ENCODE measurements around the gene OR2T6. TPM values are rescaled to one million over a fixed set of nuclear protein-coding genes. Genes with fewer than 3 reads are reported as not detected.

Gene OR2T6
- polyA plus RNA-seq, 1 donor (not counting 4 experiments of a cell fraction or from before 2014, with no cell fraction given), result not detected

- Histone ChIP-seq H3K9me1 (ENCODE audit: control insufficient read depth, extremely low read depth, insufficient read depth, low read length) (no peaks in the 10 kb centered on the region), H3K9me3 (ENCODE audit: control insufficient read depth, low read depth, low read length) (no peaks in the 10 kb centered on the region), H3K9ac (ENCODE audit: control insufficient read depth, extremely low read depth, insufficient read depth, low read length) (no peak overlapping the region), H3K36me3 (ENCODE audit: control insufficient read depth in 2 of 2, extremely low read depth in 1 of 2, insufficient read depth in 2 of 2, low read length in 2 of 2) (no peaks in the 10 kb centered on the region), H3K4me1 (ENCODE audit: control insufficient read depth, extremely low read depth, insufficient read depth, low read length) (no peaks in the 10 kb centered on the region), H3K27me3 (ENCODE audit: control insufficient read depth, extremely low read depth, insufficient read depth, low read length) (no peaks in the 10 kb centered on the region), H3K27ac (ENCODE audit: control insufficient read depth, insufficient read depth, low read length) (no peak overlapping the region), H2AFZ (ENCODE audit: control insufficient read depth, low read length) (no peak overlapping the region), H4K20me1 (ENCODE audit: control insufficient read depth, extremely low read depth, insufficient read depth, low read length) (no peaks in the 10 kb centered on the region), H3K4me3 (ENCODE audit: control insufficient read depth in 2 of 3, extremely low read depth in 1 of 3, insufficient read depth in 2 of 3, low read depth in 1 of 3, low read length in 3 of 3) (no peak overlapping the region), H3K4me2 (ENCODE audit: control insufficient read depth, extremely low read depth, insufficient read depth, low read depth, low read length) (no peak overlapping the region), H3K79me2 (ENCODE audit: control insufficient read depth, insufficient read depth, low read length) (no peaks in the 10 kb centered on the region)
- no peak for TF ChIP-seq CTCF (optimal IDR thresholded peaks at IDR 0.05 in 1 of 3, IDR thresholded peaks at IDR 0.05 in 1 of 3, conservative IDR thresholded peaks at IDR 0.05 in 1 of 3; ENCODE audit: extremely low read depth in 1 of 3, insufficient read depth in 2 of 3, low read length in 3 of 3)
- no peak for TF ChIP-seq EZH2 (IDR thresholded peaks at IDR 0.05; ENCODE audit: low read length)
- DNase-seq (ENCODE audit: low read depth, low spot score) (no peak), FAIRE-seq (no peak)
- dilution Hi-C loops (cut with MboI; ENCODE audit: extremely low pct_ligation_motif_present, low sequenced_read_pairs), result no loop called here
Observed at GRCh38 chr1:248372394-248372793, 3.2 kb upstream of the OR2T6 start.

- Histone ChIP-seq H3K36me3 (ENCODE audit: control insufficient read depth in 2 of 2, extremely low read depth in 1 of 2, insufficient read depth in 2 of 2, low read length in 2 of 2) (no peaks in the 10 kb centered on the region), H3K79me2 (ENCODE audit: control insufficient read depth, insufficient read depth, low read length) (no peaks in the 10 kb centered on the region), H3K9ac (ENCODE audit: control insufficient read depth, extremely low read depth, insufficient read depth, low read length) (no peak overlapping the region), H3K4me1 (ENCODE audit: control insufficient read depth, extremely low read depth, insufficient read depth, low read length) (no peaks in the 10 kb centered on the region), H3K9me3 (ENCODE audit: control insufficient read depth, low read depth, low read length) (no peaks in the 10 kb centered on the region), H3K9me1 (ENCODE audit: control insufficient read depth, extremely low read depth, insufficient read depth, low read length) (no peaks in the 10 kb centered on the region), H2AFZ (ENCODE audit: control insufficient read depth, low read length) (no peak overlapping the region), H4K20me1 (ENCODE audit: control insufficient read depth, extremely low read depth, insufficient read depth, low read length) (no peaks in the 10 kb centered on the region), H3K4me3 (ENCODE audit: control insufficient read depth in 2 of 3, extremely low read depth in 1 of 3, insufficient read depth in 2 of 3, low read depth in 1 of 3, low read length in 3 of 3) (no peak overlapping the region), H3K27me3 (ENCODE audit: control insufficient read depth, extremely low read depth, insufficient read depth, low read length) (no peaks in the 10 kb centered on the region), H3K4me2 (ENCODE audit: control insufficient read depth, extremely low read depth, insufficient read depth, low read depth, low read length) (no peak overlapping the region), H3K27ac (ENCODE audit: control insufficient read depth, insufficient read depth, low read length) (no peak overlapping the region)
- no peak for FAIRE-seq
- dilution Hi-C loops (cut with MboI; ENCODE audit: extremely low pct_ligation_motif_present, low sequenced_read_pairs), result no loop called here
- TF ChIP-seq CTCF (optimal IDR thresholded peaks at IDR 0.05 in 1 of 3, IDR thresholded peaks at IDR 0.05 in 1 of 3, conservative IDR thresholded peaks at IDR 0.05 in 1 of 3; ENCODE audit: extremely low read depth in 1 of 3, insufficient read depth in 2 of 3, low read length in 3 of 3) (no peak), EZH2 (IDR thresholded peaks at IDR 0.05; ENCODE audit: low read length) (no peak)
- no peak for DNase-seq (ENCODE audit: low read depth, low spot score)
Observed at GRCh38 chr1:248373761-248374160, 1.8 kb upstream of the OR2T6 start.

Measured in keratinocyte (primary cell).